LNCAP (cell line): Measurements from ENCODE around the gene PLEKHA8.

ENCODE experiments used
- CTCF ChIP-seq: fragments of 450-650 bp; IDR thresholded peaks from 2 replicates; pipeline ENCODE4 v1.5.1; 2017; ENCODE audit warnings: mild to moderate bottlenecking

The PLEKHA8 gene

GRCh38 chr7:30149640-30150272 lies 121.5 kb downstream of the PLEKHA8 start:
- no peak for TF ChIP-seq CTCF

- no peak for TF ChIP-seq CTCF
Observed at GRCh38 chr7:30150711-30151110, 122.5 kb downstream of the PLEKHA8 start.

DNA sequence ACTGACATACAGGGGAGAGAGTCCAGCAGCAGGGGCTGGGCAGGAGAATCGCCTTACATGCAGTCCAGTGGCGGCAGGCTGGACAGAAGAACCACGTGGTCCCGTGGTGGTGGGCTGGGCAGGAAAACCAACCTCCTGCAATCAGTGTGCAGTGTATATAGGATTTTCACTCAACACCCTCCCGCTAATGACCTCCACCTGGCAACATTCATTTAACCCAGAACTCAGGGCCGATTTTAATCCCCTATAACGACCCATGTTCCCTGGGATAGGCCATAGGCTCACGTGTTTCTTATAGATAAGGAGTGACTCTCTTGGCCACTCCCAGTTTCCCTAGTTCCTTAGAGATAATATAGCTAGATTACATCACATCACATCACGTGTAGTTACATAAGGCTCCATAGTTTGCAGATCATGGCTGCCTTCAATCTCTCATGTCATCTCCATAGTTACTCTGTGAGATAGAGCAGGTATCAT lies 125.9 kb downstream of the PLEKHA8 start:
- no peak for TF ChIP-seq CTCF

DNA sequence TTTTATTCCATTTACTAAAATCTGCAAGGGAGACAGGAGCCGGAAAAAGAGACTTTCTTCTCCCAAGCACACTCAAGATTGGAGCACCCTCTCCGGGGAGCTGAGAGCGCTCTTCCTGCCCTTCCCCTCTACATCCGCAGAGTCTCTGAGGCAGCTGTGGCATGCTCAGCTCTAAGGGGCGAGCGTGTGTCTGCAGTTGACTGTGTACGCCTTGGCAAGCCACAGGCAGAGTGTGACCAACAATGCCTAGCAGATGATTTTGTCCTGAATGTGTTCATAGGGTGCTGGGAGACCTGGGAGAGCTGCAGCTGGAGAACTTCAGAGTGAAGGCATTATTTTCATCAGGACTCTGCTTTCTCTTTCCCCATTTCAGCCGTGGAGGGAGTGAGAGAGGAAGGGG lies 127.3 kb downstream of the PLEKHA8 start:
- TF ChIP-seq CTCF = no peak

- TF ChIP-seq CTCF = no peak
Observed at GRCh38 chr7:30157204-30157603, 129.0 kb downstream of the PLEKHA8 start.

- no peak for TF ChIP-seq CTCF
Observed at GRCh38 chr7:30159163-30159562, 131.0 kb downstream of the PLEKHA8 start.

- TF ChIP-seq CTCF = peak; percentile 26; the same call in 1 of the 2 replicates
Observed at GRCh38 chr7:30159698-30160143, 131.5 kb downstream of the PLEKHA8 start.

DNA sequence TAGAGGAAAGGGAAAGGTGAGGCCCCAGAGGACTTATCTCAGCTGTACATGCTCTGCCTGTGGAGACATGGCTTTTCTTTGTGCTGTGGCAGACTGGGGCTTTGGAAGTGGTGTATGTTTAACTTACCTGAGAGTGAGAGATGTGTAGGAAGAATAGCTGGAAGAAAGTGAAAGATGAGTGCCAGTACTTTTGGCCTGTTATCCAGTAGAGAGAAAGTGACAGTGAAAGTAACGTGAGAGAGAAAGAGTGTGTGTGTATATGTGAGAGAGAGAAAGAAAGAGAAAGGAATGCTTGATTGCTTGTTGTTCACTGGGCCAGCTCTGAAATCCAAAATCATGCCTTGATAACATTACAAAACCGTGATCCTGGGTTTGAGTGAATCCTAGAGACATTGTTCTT lies 132.1 kb downstream of the PLEKHA8 start:
- no peak for TF ChIP-seq CTCF
